Vagina (tissue), 2 donors: ENCODE data around the gene ASIC3.

Experiments used
- POLR2A ChIP-seq, 2 donors: fragments of 450-650 bp; IDR thresholded peaks; one replicate each; pipeline ENCODE4 v1.6.1; 2017; ENCODE audit warnings: antibody characterized with exemption in 2 of 2, mild to moderate bottlenecking in 2 of 2, moderate library complexity in 2 of 2
- TF ChIP-seq, protein P1 (sequence below), 3 experiments: fragments of 450-650 bp in 2 of 3; fragments of 200-600 bp in 1 of 3; sonication (generic) in 1 of 3; IDR thresholded peaks; one replicate each; pipeline ENCODE4 v1.5.1; 2017 to 2019; ENCODE audit warnings: antibody characterized with exemption in 3 of 3, mild to moderate bottlenecking in 2 of 3, moderate library complexity in 2 of 3

GRCh38 chr7:151070574-151070960 lies 22.2 kb downstream of the ASIC3 start:
- TF ChIP-seq, protein P1, sequence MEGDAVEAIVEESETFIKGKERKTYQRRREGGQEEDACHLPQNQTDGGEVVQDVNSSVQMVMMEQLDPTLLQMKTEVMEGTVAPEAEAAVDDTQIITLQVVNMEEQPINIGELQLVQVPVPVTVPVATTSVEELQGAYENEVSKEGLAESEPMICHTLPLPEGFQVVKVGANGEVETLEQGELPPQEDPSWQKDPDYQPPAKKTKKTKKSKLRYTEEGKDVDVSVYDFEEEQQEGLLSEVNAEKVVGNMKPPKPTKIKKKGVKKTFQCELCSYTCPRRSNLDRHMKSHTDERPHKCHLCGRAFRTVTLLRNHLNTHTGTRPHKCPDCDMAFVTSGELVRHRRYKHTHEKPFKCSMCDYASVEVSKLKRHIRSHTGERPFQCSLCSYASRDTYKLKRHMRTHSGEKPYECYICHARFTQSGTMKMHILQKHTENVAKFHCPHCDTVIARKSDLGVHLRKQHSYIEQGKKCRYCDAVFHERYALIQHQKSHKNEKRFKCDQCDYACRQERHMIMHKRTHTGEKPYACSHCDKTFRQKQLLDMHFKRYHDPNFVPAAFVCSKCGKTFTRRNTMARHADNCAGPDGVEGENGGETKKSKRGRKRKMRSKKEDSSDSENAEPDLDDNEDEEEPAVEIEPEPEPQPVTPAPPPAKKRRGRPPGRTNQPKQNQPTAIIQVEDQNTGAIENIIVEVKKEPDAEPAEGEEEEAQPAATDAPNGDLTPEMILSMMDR (IDR thresholded peaks at IDR 0.05), result no peak
- no peak for TF ChIP-seq POLR2A (IDR thresholded peaks at IDR 0.05)
